ENCODE results near the gene LIFR. TPM values are rescaled to one million over a fixed set of nuclear protein-coding genes. Genes with fewer than 3 reads are reported as not detected.

LIFR gene
- total RNA-seq, 2 donors from 2014 or later, result 45.4 to 80.1 TPM

DNA sequence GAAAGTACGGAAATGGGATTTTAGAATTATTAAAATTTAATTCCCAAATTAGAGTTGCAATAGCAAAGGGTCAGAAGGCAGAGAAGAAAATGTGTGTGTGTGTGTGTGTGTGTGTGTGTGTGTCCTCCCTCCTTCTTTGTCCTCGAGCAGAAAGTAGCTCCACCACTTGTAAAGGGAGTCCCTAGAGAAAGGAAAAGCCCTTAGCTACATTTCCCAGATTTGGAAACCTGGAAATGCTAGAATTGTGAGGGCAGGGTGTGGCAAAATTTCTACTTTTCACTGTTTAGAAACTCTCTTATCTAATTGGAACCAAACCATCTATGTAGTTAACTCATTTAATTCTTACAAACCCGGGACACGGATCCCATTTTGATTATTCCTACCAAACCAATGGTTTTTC is 33.2 kb upstream of the LIFR start:
- Histone ChIP-seq H3K4me3 (no peak overlapping the region), H3K9me3 (no peaks in the 10 kb centered on the region), H3K36me3 (replicated peaks in 1 of 2; ENCODE audit: insufficient read depth in 1 of 2, low read depth in 2 of 2) (no peaks in the 10 kb centered on the region), H3K27me3 (no peaks in the 10 kb centered on the region), H3K4me1 (no peaks in the 10 kb centered on the region), H3K27ac (no peak overlapping the region)
- intact Hi-C loops (cut with DNase I), result no loop called here
- TF ChIP-seq, protein P1, sequence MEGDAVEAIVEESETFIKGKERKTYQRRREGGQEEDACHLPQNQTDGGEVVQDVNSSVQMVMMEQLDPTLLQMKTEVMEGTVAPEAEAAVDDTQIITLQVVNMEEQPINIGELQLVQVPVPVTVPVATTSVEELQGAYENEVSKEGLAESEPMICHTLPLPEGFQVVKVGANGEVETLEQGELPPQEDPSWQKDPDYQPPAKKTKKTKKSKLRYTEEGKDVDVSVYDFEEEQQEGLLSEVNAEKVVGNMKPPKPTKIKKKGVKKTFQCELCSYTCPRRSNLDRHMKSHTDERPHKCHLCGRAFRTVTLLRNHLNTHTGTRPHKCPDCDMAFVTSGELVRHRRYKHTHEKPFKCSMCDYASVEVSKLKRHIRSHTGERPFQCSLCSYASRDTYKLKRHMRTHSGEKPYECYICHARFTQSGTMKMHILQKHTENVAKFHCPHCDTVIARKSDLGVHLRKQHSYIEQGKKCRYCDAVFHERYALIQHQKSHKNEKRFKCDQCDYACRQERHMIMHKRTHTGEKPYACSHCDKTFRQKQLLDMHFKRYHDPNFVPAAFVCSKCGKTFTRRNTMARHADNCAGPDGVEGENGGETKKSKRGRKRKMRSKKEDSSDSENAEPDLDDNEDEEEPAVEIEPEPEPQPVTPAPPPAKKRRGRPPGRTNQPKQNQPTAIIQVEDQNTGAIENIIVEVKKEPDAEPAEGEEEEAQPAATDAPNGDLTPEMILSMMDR (IDR thresholded peaks at IDR 0.05), result no peak
- TF ChIP-seq POLR2A (IDR thresholded peaks at IDR 0.05), result no peak
- 63 to 66% methylated on average over 4 of the region's 4 CpGs for WGBS, 2 donors
- DNase-seq (no peak), ATAC-seq (no peak)

DNA sequence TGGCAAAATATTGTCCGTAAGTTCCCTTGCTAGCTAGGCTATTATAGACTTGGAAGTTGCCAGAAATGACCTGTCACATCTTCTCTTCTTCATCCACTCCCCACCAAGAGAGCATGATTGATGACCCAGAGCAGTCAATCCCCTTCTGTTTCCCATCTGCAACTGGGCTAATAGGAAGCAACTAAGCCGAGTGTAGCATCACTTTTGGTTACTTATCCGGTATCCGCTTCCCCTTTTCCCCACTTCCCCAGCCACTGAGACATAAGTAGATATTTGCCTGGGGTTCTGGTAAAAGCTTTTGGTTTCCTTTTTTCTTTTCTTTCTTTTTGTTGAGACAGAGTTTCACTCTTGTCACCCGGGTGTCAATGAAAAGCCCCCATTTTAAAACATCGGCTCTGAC is 29.4 kb upstream of the LIFR start:
- H3K4me1 ChIP-seq, result no peaks in the 10 kb centered on the region
- no peaks in the 10 kb centered on the region for H3K27me3 ChIP-seq
- DNase-seq (no peak), ATAC-seq (no peak)
- no peak overlapping the region for H3K27ac ChIP-seq
- H3K9me3 ChIP-seq, result no peaks in the 10 kb centered on the region
- intact Hi-C loops (cut with DNase I), result no loop called here
- WGBS, 2 donors, result 80 to 92% methylated on average over 6 of the region's 6 CpGs
- H3K4me3 ChIP-seq, result no peak overlapping the region
- H3K36me3 ChIP-seq (replicated peaks in 1 of 2; ENCODE audit: insufficient read depth in 1 of 2, low read depth in 2 of 2), result no peaks in the 10 kb centered on the region
- TF ChIP-seq, protein P1 (IDR thresholded peaks at IDR 0.05), result no peak
- no peak for TF ChIP-seq POLR2A (IDR thresholded peaks at IDR 0.05)

DNA sequence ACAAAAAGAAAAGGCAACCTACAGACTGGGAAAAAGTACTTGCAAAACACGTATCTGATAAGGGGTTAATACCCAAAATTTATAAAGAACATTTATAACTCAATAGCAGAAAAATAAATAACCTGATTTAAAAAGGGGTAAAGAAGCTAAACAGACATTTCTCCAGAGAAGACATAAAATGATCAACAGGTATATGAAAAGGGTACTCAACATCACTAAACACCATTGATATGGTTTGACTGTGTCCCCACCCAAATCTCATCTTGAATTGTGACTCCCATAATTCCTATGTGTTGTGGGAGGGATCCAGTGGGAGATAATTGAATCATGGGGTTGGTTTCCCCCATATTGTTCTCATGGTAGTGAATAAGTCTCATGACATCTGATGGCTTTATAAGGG is 27.1 kb upstream of the LIFR start:
- no peaks in the 10 kb centered on the region for H3K36me3 ChIP-seq (replicated peaks in 1 of 2; ENCODE audit: insufficient read depth in 1 of 2, low read depth in 2 of 2)
- no peak for ATAC-seq
- no peak for DNase-seq
- TF ChIP-seq, protein P1 (IDR thresholded peaks at IDR 0.05), result no peak
- no peak for TF ChIP-seq POLR2A (IDR thresholded peaks at IDR 0.05)
- H3K4me3 ChIP-seq, result no peak overlapping the region
- H3K9me3 ChIP-seq, result no peaks in the 10 kb centered on the region
- no peaks in the 10 kb centered on the region for H3K27me3 ChIP-seq
- H3K27ac ChIP-seq, result no peak overlapping the region
- intact Hi-C loops (cut with DNase I), result no loop called here
- 74 to 88% methylated on average over 1 of the region's 1 CpG for WGBS, 2 donors
- no peaks in the 10 kb centered on the region for H3K4me1 ChIP-seq

DNA sequence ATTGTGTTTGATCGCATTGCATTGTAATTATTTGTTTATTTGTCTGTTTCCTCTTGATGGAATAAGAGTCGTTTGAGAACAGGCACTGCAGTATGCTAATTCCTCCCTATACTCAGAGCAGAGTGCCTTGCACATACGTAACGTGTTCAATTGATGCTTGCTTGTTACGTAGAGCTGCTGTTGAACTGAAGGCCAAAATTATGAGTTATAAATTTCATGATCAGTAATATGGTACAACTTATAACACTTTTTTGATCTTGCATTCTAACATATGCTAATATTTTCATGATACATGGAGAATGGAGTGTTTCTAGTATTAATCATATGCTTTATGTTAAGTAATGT is 26.5 kb upstream of the LIFR start:
- no peak overlapping the region for H3K4me3 ChIP-seq
- DNase-seq, result no peak
- intact Hi-C loops (cut with DNase I), result no loop called here

More for the DNA sequence above, 26.5 kb upstream of the LIFR start:
- no peaks in the 10 kb centered on the region for H3K9me3 ChIP-seq
- WGBS, 2 donors, result 70 to 80% methylated on average over 5 of the region's 5 CpGs
- TF ChIP-seq, protein P1 (IDR thresholded peaks at IDR 0.05), result no peak
- TF ChIP-seq POLR2A (IDR thresholded peaks at IDR 0.05), result no peak
- ATAC-seq, result no peak
- no peaks in the 10 kb centered on the region for H3K27me3 ChIP-seq
- H3K36me3 ChIP-seq (replicated peaks in 1 of 2; ENCODE audit: insufficient read depth in 1 of 2, low read depth in 2 of 2), result no peaks in the 10 kb centered on the region
- no peaks in the 10 kb centered on the region for H3K4me1 ChIP-seq
- no peak overlapping the region for H3K27ac ChIP-seq

Measured in body of pancreas (tissue), 4 donors.